Measurements from ENCODE around the gene SMIM24.

SMIM24 gene

DNA sequence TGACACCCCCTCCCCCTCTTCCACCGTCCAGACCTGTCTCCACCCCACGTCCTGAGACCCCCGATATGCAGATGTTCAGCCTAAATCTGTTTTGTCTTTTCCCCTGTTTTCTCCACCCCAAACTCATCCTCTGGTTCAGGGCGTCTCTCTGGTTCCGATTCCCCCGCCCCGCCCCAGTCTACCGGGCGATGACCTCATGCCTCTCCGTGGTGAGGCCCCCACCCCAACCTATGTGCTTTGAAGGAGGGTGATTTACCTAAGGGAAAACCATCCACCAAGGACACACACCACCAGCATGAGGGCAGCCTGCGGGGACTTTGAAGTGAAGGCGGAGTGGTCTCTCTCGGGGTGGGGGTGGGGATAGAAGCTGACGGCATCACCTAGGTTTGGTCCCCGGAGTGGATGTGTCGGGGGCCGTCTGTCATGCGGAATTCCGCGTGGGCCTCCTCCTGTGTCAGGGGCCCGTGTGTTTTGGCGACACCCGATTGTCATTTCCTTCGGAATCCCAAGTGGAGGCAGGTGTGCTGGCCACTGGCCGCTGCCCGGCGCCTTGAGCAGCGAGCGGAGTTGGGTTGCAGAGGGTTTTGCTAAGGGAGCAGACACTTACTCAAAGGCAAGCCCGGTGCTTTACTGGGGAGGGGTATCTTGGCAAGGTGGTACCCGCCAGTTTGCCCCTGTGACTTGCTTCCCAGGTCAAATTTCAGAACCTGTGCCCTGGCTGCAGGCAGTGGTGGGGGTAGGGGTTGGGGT, 27.2 kb upstream of the SMIM24 start:
- H4K20me1 ChIP-seq (ENCODE audit: insufficient read depth, low read length) = no peaks in the 10 kb centered on the region
- H2AFZ ChIP-seq (ENCODE audit: low read length) = no peak overlapping the region
- H3K4me2 ChIP-seq (ENCODE audit: low read depth, low read length) = peak overlapping the region; percentile 64
- H3K4me1 ChIP-seq (ENCODE audit: low read length) = peaks cover 6% of the 10 kb centered on the region
- H3K4me3 ChIP-seq (ENCODE audit: low read length) = peak overlapping the region; percentile 93
- DNase-seq = no peak
- TF ChIP-seq, protein P1, sequence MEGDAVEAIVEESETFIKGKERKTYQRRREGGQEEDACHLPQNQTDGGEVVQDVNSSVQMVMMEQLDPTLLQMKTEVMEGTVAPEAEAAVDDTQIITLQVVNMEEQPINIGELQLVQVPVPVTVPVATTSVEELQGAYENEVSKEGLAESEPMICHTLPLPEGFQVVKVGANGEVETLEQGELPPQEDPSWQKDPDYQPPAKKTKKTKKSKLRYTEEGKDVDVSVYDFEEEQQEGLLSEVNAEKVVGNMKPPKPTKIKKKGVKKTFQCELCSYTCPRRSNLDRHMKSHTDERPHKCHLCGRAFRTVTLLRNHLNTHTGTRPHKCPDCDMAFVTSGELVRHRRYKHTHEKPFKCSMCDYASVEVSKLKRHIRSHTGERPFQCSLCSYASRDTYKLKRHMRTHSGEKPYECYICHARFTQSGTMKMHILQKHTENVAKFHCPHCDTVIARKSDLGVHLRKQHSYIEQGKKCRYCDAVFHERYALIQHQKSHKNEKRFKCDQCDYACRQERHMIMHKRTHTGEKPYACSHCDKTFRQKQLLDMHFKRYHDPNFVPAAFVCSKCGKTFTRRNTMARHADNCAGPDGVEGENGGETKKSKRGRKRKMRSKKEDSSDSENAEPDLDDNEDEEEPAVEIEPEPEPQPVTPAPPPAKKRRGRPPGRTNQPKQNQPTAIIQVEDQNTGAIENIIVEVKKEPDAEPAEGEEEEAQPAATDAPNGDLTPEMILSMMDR (IDR thresholded peaks at IDR 0.05; ENCODE audit: low read length) = no peak
- TF ChIP-seq EZH2 (optimal IDR thresholded peaks at IDR 0.05; ENCODE audit: low read depth, low read length) = no peak
- TF ChIP-seq EZH2phosphoT487 (IDR thresholded peaks at IDR 0.05; ENCODE audit: low read length) = no peak
- H3K9me2 ChIP-seq (replicated peaks; ENCODE audit: insufficient read depth, low read length) = no peaks in the 10 kb centered on the region
- H3K9ac ChIP-seq (ENCODE audit: low read length) = peak overlapping the region; percentile 94; the same call in 1 of the 2 replicates
- H3K9me3 ChIP-seq (replicated peaks; ENCODE audit: insufficient read depth, low read length) = no peaks in the 10 kb centered on the region
- no peaks in the 10 kb centered on the region for H3K36me3 ChIP-seq (replicated peaks; ENCODE audit: insufficient read depth, low read length)
- H3K27me3 ChIP-seq (replicated peaks; ENCODE audit: insufficient read depth, low read length) = no peaks in the 10 kb centered on the region
- no peaks in the 10 kb centered on the region for H3F3A ChIP-seq (ENCODE audit: insufficient read depth, low read length)
- no peak overlapping the region for H3K27ac ChIP-seq (ENCODE audit: low read length)
- peaks cover 63% of the 10 kb centered on the region for H3K79me2 ChIP-seq (ENCODE audit: low read length)

DNA sequence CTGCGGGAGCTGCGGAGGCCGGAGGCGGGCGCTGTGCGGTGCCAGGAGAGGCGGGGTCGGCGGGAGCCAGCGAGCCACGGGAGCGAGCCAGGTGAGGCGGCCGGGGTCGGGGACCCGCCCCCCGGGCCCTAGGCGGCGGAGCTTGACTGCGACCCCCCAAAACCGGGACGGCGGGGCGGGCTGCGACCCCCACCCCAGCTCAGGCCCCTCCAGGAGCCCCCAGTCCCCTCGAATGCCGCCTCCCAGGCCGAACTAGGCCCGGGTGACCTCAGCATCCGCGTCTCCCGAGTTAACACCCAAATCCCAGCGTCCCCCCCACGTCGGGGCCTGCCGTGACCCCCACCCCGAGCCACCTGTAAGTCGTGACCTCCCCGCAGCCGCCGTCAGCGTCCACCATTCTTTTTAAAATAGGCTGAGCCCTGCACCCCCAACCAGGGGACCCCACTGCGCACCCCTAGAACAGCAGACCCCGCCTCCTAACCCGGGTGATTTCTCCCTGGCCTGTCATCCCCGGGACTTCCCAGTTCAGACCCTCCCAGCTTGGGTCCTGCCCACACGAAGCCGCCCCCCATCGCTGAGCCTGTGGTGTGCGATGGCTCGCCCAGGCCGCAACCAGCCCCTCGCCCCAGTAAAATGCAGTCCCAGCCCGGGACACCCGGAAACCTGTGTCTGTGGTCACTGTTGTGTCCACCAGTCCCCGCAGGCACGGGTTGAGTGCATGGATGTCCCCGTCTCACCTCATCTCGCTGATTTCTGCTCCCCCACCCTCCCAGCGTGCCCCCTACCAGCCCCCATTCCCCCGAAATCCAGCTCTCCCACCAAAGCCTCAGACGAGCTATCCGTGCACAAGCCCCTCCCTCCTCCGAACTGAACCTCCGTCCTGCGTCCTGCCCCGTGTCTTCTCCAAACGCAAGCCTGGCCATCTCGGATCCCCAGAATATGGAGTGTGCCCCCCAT, 26.3 kb upstream of the SMIM24 start:
- H3F3A ChIP-seq (ENCODE audit: insufficient read depth, low read length) = no peaks in the 10 kb centered on the region
- no peaks in the 10 kb centered on the region for H3K9me3 ChIP-seq (replicated peaks; ENCODE audit: insufficient read depth, low read length)
- H3K4me1 ChIP-seq (ENCODE audit: low read length) = peaks cover 6% of the 10 kb centered on the region
- no peaks in the 10 kb centered on the region for H3K36me3 ChIP-seq (replicated peaks; ENCODE audit: insufficient read depth, low read length)
- H2AFZ ChIP-seq (ENCODE audit: low read length) = peak overlapping the region; percentile 76
- no peaks in the 10 kb centered on the region for H3K27me3 ChIP-seq (replicated peaks; ENCODE audit: insufficient read depth, low read length)
- peaks cover 54% of the 10 kb centered on the region for H3K79me2 ChIP-seq (ENCODE audit: low read length)
- peak overlapping the region; percentile 94 for H3K9ac ChIP-seq (ENCODE audit: low read length)
- H3K4me2 ChIP-seq (ENCODE audit: low read depth, low read length) = peak overlapping the region; percentile 64
- H4K20me1 ChIP-seq (ENCODE audit: insufficient read depth, low read length) = no peaks in the 10 kb centered on the region
- peak overlapping the region; percentile 21; the same call in 1 of the 2 replicates for H3K27ac ChIP-seq (ENCODE audit: low read length)
- H3K9me2 ChIP-seq (replicated peaks; ENCODE audit: insufficient read depth, low read length) = no peaks in the 10 kb centered on the region
- H3K4me3 ChIP-seq (ENCODE audit: low read length) = peak overlapping the region; percentile 93
- no peak for TF ChIP-seq EZH2 (optimal IDR thresholded peaks at IDR 0.05; ENCODE audit: low read depth, low read length)
- TF ChIP-seq, protein P1 (IDR thresholded peaks at IDR 0.05; ENCODE audit: low read length) = no peak
- TF ChIP-seq EZH2phosphoT487 (IDR thresholded peaks at IDR 0.05; ENCODE audit: low read length) = no peak
- peak; percentile 17 for DNase-seq

DNA sequence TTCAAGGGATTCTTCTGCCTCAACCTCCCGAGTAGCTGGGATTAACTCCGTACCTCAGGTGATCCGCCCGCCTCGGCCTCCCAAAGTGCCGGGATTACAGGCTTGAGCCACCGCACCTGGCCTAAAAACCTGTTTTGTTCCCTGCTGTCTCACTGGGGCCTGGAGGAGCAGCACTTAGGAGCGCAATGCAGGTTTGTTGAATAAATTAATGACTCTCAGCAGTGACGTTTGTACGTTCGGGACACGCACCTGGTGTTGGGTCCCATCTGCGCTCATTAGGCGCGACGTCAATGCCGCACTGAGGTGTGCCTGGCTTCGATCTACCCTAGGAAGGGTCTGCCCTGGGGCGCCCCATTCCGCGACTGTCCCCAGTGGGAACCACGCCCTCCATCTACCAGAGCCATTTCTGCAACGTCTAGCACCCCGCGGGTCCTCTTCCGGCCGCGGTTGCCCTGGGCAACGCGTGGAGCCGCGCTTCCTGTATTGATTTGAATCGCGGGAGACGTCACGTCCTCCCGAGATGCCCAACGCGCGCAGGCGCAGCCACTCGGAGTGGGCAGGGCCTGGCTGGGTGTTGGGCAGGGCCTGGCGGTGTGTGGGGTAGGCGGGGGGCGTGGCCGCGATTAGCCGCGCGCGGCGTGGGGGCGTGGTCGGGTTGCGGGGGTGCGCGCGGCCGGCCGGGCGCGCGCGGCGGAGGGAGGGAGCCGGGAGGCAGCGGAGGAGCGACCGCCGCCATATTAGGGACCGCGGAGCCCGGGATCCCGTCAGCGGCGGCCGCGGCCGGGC, 25.5 kb upstream of the SMIM24 start, which contains the start of gene FZR1:
TSS of gene FZR1 (plus strand) at position 714 of the 786 bp plus-strand sequence. CDS start 16,679 bp downstream, outside the sequence.
- Histone ChIP-seq H3K4me3 (ENCODE audit: low read length) (peak within 1 kb of the TSS; percentile 93), H3K36me3 (replicated peaks; ENCODE audit: insufficient read depth, low read length) (no peaks in the 10 kb centered on the region), H3K4me2 (ENCODE audit: low read depth, low read length) (peak within 1 kb of the TSS; percentile 72), H3K9ac (ENCODE audit: low read length) (peak within 1 kb of the TSS; percentile 94), H3K79me2 (ENCODE audit: low read length) (peaks cover 45% of the 10 kb centered on the region), H3K9me3 (replicated peaks; ENCODE audit: insufficient read depth, low read length) (no peaks in the 10 kb centered on the region), H4K20me1 (ENCODE audit: insufficient read depth, low read length) (no peaks in the 10 kb centered on the region), H3K9me2 (replicated peaks; ENCODE audit: insufficient read depth, low read length) (no peaks in the 10 kb centered on the region), H3K4me1 (ENCODE audit: low read length) (peaks cover 6% of the 10 kb centered on the region), H3K27me3 (replicated peaks; ENCODE audit: insufficient read depth, low read length) (no peaks in the 10 kb centered on the region), H3F3A (ENCODE audit: insufficient read depth, low read length) (no peaks in the 10 kb centered on the region), H3K27ac (ENCODE audit: low read length) (peak within 1 kb of the TSS; percentile 71), H2AFZ (ENCODE audit: low read length) (peak within 1 kb of the TSS; percentile 80)
- peak; percentile 100 for DNase-seq
- TF ChIP-seq EZH2phosphoT487 (IDR thresholded peaks at IDR 0.05; ENCODE audit: low read length) (no peak), EZH2 (optimal IDR thresholded peaks at IDR 0.05; ENCODE audit: low read depth, low read length) (no peak)
- TF ChIP-seq, protein P1 (IDR thresholded peaks at IDR 0.05; ENCODE audit: low read length) = no peak
